MCF 10A (cell line): ENCODE results near the gene C1orf35. TPM values are rescaled to one million over a fixed set of nuclear protein-coding genes. Genes with fewer than 3 reads are reported as not detected.

ENCODE experiments used
- BruUV-seq: library from RNA; stranded (reverse); fragments of 400-500 nt; replicated peaks from 2 replicates; lab custom pipeline; 2021; lab: Mats Ljungman, UMichigan
- CTCF ChIA-PET: fragments of 300-600 bp; sonication (Branson Sonifier 250); formaldehyde crosslinking; extraction: SDS; loops from one replicate; lab custom pipeline; 2021; ENCODE audit warnings: antibody characterized with exemption, inconsistent platforms; lab: Yijun Ruan, JAX
- POLR2A ChIA-PET: fragments of 300-600, 350-650 bp; sonication (Branson Sonifier 250); formaldehyde crosslinking; extraction: SDS; loops from one replicate; lab custom pipeline; 2020; ENCODE audit warnings: antibody characterized with exemption, inconsistent platforms; lab: Yijun Ruan, JAX
- DNase-seq: peaks from one replicate; pipeline ENCODE4 v3.0.0-alpha.2; 2018; ENCODE audit not compliant: unreplicated experiment
- H3K27ac Mint-ChIP-seq: one replicate; pipeline ENCODE4 v1.8.0; 2022; ENCODE audit warnings: mild to moderate bottlenecking, low read depth, mixed read lengths; ENCODE audit not compliant: unreplicated experiment
- H3K27me3 Mint-ChIP-seq: one replicate; pipeline ENCODE4 v1.8.0; 2022; ENCODE audit warnings: mixed read lengths; ENCODE audit not compliant: insufficient read depth, unreplicated experiment
- H3K36me3 Mint-ChIP-seq: one replicate; pipeline ENCODE4 v1.8.0; 2022; ENCODE audit warnings: mild to moderate bottlenecking, moderate library complexity, mixed read lengths; ENCODE audit not compliant: insufficient read depth, unreplicated experiment
- H3K4me1 Mint-ChIP-seq: one replicate; pipeline ENCODE4 v1.8.0; 2022; ENCODE audit warnings: mixed read lengths; ENCODE audit not compliant: insufficient read depth, unreplicated experiment
- H3K4me3 Mint-ChIP-seq: one replicate; pipeline ENCODE4 v1.8.0; 2022; ENCODE audit warnings: mild to moderate bottlenecking, moderate library complexity, mixed read lengths; ENCODE audit not compliant: unreplicated experiment
- H3K9me3 Mint-ChIP-seq: one replicate; pipeline ENCODE4 v1.8.0; 2022; ENCODE audit warnings: mixed read lengths; ENCODE audit not compliant: unreplicated experiment
- CTCF ChIP-seq: fragments of 200-600 bp; IDR thresholded peaks from one replicate; pipeline ENCODE4 v1.8.0; 2022; ENCODE audit warnings: antibody characterized with exemption, mild to moderate bottlenecking; ENCODE audit not compliant: unreplicated experiment
- intact Hi-C: fragments of 100-400 bp; cut with micrococcal nuclease; formaldehyde crosslinking; loops from 2 replicates; pipeline ENCODE4 v1.14.1; 2022
- total RNA-seq: library from RNA; stranded (reverse); gene quantifications from 2 replicates; pipeline ENCODE4 v1.2.3, GENCODE V29; 2022

The C1orf35 gene
- total RNA-seq, 1 experiment from 2014 or later: 49.2 TPM

- POLR2A ChIA-PET: interaction anchor here (0.6 to 9.7 kb wide), 21 partner anchors 10 to 1417 kb away, joined by 3 to 318 read pairs (median 4); partner anchors contain the start of genes ABCB10, ARF1, GJC2 and IBA57
- H3K9me3 Mint-ChIP-seq: no peaks in the 10 kb centered on the region
- peaks cover 25% of the 10 kb centered on the region for H3K4me1 Mint-ChIP-seq
- peaks cover 30% of the 10 kb centered on the region for H3K36me3 Mint-ChIP-seq
- H3K4me3 Mint-ChIP-seq: peak overlapping the region; percentile 99
- DNase-seq: peak; percentile 82
- CTCF ChIA-PET: interaction anchor here (0.6 to 7.3 kb wide), 8 partner anchors 10 to 660 kb away, joined by 3 to 72 read pairs (median 4); partner anchors contain the start of gene IBA57
- TF ChIP-seq CTCF: no peak
- intact Hi-C loops: no loop called here
- H3K27ac Mint-ChIP-seq: peak overlapping the region; percentile 95
- TSS peak; percentile 42 for BruUV-seq
- peaks cover 16% of the 10 kb centered on the region for H3K27me3 Mint-ChIP-seq
Measured at GRCh38 chr1:228141226-228142044, 38.3 kb upstream of the C1orf35 start.

GRCh38 chr1:228140724-228141225 is 37.6 kb upstream of the C1orf35 start:
- no peak for DNase-seq
- Mint-ChIP-seq H3K4me1 (peaks cover 25% of the 10 kb centered on the region), H3K9me3 (no peaks in the 10 kb centered on the region), H3K27me3 (peaks cover 22% of the 10 kb centered on the region), H3K4me3 (peak overlapping the region; percentile 99), H3K27ac (peak overlapping the region; percentile 95), H3K36me3 (peaks cover 25% of the 10 kb centered on the region)
- POLR2A ChIA-PET: interaction anchor here (0.6 to 9.7 kb wide), 24 partner anchors 9 to 407 kb away, joined by 3 to 318 read pairs (median 4); partner anchors contain the start of genes ARF1, GJC2, IBA57 and MRPL55
- CTCF ChIA-PET: interaction anchor here (0.5 to 7.3 kb wide), 8 partner anchors 9 to 345 kb away, joined by 3 to 72 read pairs (median 3); partner anchors contain the start of gene IBA57
- no peak for TF ChIP-seq CTCF
- BruUV-seq: no TSS peak
- intact Hi-C loops: loop anchor here (1.0 kb wide), 2 partner anchors 26 to 31 kb away; partner anchors contain the start of gene MRPL55

DNA sequence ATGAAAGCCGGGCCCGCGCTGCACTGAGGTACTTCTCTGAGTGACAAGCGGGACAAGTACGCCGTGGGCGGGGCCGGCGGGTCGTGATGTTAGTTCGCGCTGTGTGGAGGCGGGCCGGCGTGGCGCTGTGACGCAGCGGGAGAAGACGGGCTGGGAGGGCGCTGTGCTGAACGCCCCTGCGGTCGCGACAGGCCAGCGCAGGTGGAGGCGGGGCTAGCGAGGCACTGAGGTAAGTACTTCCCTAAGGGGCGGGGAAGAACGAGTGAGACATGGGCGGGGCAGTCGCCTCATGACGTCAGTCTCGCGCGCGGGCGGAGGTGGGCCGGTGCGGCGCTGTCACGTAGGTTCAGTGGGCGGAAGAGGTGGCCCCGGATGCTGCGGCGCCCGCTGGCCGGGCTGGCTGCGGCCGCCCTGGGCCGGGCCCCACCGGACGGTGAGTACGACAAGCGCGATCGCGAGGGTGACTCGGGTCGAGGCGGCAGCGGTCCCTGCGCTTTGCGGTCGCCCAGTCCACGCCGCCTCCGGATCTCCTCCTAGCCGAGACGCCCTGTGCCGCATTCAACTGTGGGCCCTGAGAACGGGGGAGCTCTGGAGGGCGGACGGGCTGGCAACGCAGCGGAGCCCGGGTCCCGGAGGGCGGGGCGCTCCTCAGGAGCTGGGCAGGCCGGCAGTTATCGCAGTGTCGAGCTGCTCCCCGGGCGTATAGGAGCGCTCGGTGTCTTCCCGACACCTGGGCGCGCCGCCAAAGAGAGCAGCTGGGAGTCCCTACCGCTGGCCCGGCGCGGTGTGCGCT is 37.0 kb upstream of the C1orf35 start, which contains the start of gene GUK1:
Gene GUK1, plus strand, starts transcription at position 349 of the 793 bp plus-strand sequence. Its CDS starts 24 bp downstream, at position 373.
- POLR2A ChIA-PET: interaction anchor here (0.6 to 9.7 kb wide), 28 partner anchors 9 to 728 kb away, joined by 3 to 318 read pairs (median 4); partner anchors contain the start of genes ARF1, GJC2, IBA57 and MRPL55
- CTCF ChIA-PET: interaction anchor here (0.5 to 7.3 kb wide), 9 partner anchors 9 to 346 kb away, joined by 3 to 72 read pairs (median 3); partner anchors contain the start of gene IBA57
- BruUV-seq: TSS peak; percentile 74
- Mint-ChIP-seq H3K4me3 (peak within 1 kb of the TSS; percentile 99), H3K4me1 (peaks cover 25% of the 10 kb centered on the region), H3K36me3 (peaks cover 25% of the 10 kb centered on the region), H3K27ac (peak within 1 kb of the TSS; percentile 95), H3K9me3 (no peaks in the 10 kb centered on the region), H3K27me3 (peaks cover 29% of the 10 kb centered on the region)
- intact Hi-C loops: loop anchor here (1.0 kb wide), 2 partner anchors 26 to 31 kb away; partner anchors contain the start of gene MRPL55
- peak; percentile 32 for TF ChIP-seq CTCF
- peak; percentile 100 for DNase-seq
